Lung (tissue), 12 donors: ENCODE data around the gene SLC30A3. TPM values are rescaled to one million over a fixed set of nuclear protein-coding genes. Genes with fewer than 3 reads are reported as not detected.

Experiments
- ATAC-seq: fragments of 200-7000 bp; cut with Tn5 transposase; one replicate; pipeline ENCODE4 v1.9.1; 2020; ENCODE audit warnings: moderate number of reproducible peaks; ENCODE audit not compliant: insufficient read depth, low FRiP score
- DNase-seq, 3 donors: peaks; one replicate each; pipeline ENCODE4 v3.0.0-alpha.2; 2013 to 2017
- H3K27ac ChIP-seq, 2 donors: one replicate each; pipeline ENCODE4 v1.5.1; 2013; ENCODE audit warnings: mild to moderate bottlenecking in 2 of 2, moderate library complexity in 2 of 2, control low read depth in 1 of 2, inconsistent platforms in 1 of 2, low read depth in 1 of 2, low read length in 1 of 2
- H3K27me3 ChIP-seq, 3 donors: one replicate each; pipeline ENCODE4 v1.5.1; 2013; ENCODE audit warnings: low read length in 2 of 3; ENCODE audit not compliant: control insufficient read depth in 3 of 3, insufficient read depth in 3 of 3
- H3K36me3 ChIP-seq, 4 donors: one replicate each; pipeline ENCODE4 v1.5.1; 2013; ENCODE audit warnings: low read length in 4 of 4, mild to moderate bottlenecking in 1 of 4, moderate library complexity in 1 of 4; ENCODE audit not compliant: control insufficient read depth in 4 of 4, insufficient read depth in 4 of 4
- H3K4me1 ChIP-seq, 5 donors: one replicate each; pipeline ENCODE4 v1.5.1; 2013; ENCODE audit warnings: low read length in 5 of 5, mild to moderate bottlenecking in 2 of 5, moderate library complexity in 1 of 5; ENCODE audit not compliant: control insufficient read depth in 5 of 5, insufficient read depth in 5 of 5
- H3K4me3 ChIP-seq: one replicate; pipeline ENCODE4 v1.5.1; 2013; ENCODE audit warnings: mild to moderate bottlenecking, control low read depth, moderate library complexity
- H3K9ac ChIP-seq, 2 donors: one replicate each; pipeline ENCODE4 v1.5.1; 2013; ENCODE audit warnings: low read length in 2 of 2, control low read depth in 1 of 2; ENCODE audit not compliant: insufficient read depth in 1 of 2
- H3K9me3 ChIP-seq, 4 donors: one replicate each; pipeline ENCODE4 v1.5.1; 2013; ENCODE audit warnings: low read length in 3 of 4, mild to moderate bottlenecking in 1 of 4, moderate library complexity in 1 of 4; ENCODE audit not compliant: control insufficient read depth in 4 of 4, insufficient read depth in 3 of 4
- WGBS, 2 donors: extraction: QIAGEN DNeasy Blood & Tissue Kit; methylation state at CpG; one replicate each; pipeline ENCODE4 v1.1.7; 2013; 5-methylcytosine and 5-hydroxymethylcytosine counted together
- polyA plus RNA-seq, 2 donors: library from polyadenylated mRNA; stranded (reverse); fragments of 200-250 nt; gene quantifications; one replicate each; pipeline ENCODE4 v1.2.1, GENCODE V29; 2013
- total RNA-seq, 2 donors: library from RNA; depleted of rRNA in 1 of 2; stranded (reverse); fragments of >200 nt in 1 of 2; gene quantifications; one replicate each; pipeline ENCODE4 v1.2.1, GENCODE V29; 2014 to 2021
- TF ChIP-seq, protein P1 (sequence below): IDR thresholded peaks from 2 replicates; pipeline ENCODE4 v1.5.1; 2012; ENCODE audit warnings: mild to moderate bottlenecking; ENCODE audit errors: control extremely low read depth, extremely low read depth
- donor health status: control.
- donor health status: control.
- donor health status: Bipolar disorder and iron deficiency.
- donor health status: healthy.
- donor health status: DM: yes; HTN: yes; CAD: no.

SLC30A3 gene
- total and polyA plus RNA-seq, 4 donors: 0.11 to 0.77 (median 0.34) TPM

DNA sequence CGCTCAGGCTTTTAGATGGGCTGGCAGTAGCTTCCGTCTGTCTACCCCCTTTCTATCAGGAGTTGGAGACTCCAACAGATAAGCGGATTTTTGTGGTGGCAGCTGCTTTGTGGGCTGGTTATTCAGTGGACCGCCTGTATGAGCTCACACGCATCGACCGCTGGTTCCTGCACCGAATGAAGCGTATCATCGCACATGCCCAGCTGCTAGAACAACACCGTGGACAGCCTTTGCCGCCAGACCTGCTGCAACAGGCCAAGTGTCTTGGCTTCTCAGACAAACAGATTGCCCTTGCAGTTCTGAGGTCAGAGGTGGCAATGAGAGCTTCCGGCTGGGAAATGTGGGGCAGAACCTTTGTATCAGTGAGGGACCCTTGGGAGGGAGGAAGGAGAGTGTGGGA is 30.9 kb downstream of the SLC30A3 start:
- ATAC-seq: no peak
- DNase-seq: no peak
- no peak overlapping the region for H3K27ac ChIP-seq
- 97% methylated on average over 13 of the region's 13 CpGs for WGBS, 2 donors
- no peaks in the 10 kb centered on the region for H3K4me1 ChIP-seq
- H3K9me3 ChIP-seq: no peaks in the 10 kb centered on the region
- no peaks in the 10 kb centered on the region for H3K27me3 ChIP-seq
- TF ChIP-seq, protein P1, sequence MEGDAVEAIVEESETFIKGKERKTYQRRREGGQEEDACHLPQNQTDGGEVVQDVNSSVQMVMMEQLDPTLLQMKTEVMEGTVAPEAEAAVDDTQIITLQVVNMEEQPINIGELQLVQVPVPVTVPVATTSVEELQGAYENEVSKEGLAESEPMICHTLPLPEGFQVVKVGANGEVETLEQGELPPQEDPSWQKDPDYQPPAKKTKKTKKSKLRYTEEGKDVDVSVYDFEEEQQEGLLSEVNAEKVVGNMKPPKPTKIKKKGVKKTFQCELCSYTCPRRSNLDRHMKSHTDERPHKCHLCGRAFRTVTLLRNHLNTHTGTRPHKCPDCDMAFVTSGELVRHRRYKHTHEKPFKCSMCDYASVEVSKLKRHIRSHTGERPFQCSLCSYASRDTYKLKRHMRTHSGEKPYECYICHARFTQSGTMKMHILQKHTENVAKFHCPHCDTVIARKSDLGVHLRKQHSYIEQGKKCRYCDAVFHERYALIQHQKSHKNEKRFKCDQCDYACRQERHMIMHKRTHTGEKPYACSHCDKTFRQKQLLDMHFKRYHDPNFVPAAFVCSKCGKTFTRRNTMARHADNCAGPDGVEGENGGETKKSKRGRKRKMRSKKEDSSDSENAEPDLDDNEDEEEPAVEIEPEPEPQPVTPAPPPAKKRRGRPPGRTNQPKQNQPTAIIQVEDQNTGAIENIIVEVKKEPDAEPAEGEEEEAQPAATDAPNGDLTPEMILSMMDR: no peak
- H3K36me3 ChIP-seq: peaks cover 34 to 62% (median 38%) of the 10 kb centered on the region in 4 donors
- H3K9ac ChIP-seq: no peak overlapping the region
- H3K4me3 ChIP-seq: no peak overlapping the region

DNA sequence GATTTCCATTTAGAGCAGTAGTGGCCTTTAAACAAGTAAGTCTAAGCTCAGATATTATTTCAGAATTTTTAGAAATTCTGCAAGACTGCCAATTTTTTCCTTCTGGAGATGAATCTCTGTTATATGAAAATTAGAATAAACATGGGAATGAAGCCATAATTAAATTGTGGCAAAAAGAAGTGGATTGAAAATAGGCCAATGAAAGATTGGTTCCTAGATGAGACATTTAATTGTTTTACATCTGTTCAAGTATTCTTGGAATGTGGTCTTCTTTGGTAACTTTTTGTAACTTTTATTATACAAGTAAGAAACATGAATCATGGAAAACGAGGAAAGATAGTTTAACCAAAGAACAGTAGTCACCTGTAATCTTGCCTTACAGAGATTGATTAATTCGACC is 35.3 kb downstream of the SLC30A3 start:
- H3K9me3 ChIP-seq: no peaks in the 10 kb centered on the region
- 90 to 93% methylated on average over 2 of the region's 2 CpGs for WGBS, 2 donors
- H3K9ac ChIP-seq: no peak overlapping the region
- ATAC-seq (no peak), DNase-seq (no peak)
- H3K4me3 ChIP-seq: no peak overlapping the region
- H3K27me3 ChIP-seq: no peaks in the 10 kb centered on the region
- TF ChIP-seq, protein P1: no peak
- H3K4me1 ChIP-seq: no peaks in the 10 kb centered on the region
- no peak overlapping the region for H3K27ac ChIP-seq
- peaks cover 32 to 51% (median 44%) of the 10 kb centered on the region in 4 donors for H3K36me3 ChIP-seq

DNA sequence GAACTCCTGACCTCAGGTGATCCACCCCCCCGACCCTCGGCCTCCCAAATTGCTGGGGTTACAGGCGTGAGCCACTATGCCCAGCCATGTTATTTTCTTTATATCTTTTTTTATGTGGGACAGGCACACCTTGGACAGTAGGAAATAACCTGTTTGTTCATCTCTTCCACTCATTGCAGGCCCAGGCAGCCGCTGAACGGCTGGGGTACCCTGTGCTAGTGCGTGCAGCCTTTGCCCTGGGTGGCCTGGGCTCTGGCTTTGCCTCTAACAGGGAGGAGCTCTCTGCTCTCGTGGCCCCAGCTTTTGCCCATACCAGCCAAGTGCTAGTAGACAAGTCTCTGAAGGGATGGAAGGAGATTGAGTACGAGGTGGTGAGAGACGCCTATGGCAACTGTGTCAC is 37.3 kb downstream of the SLC30A3 start:
- Histone ChIP-seq H3K4me1 (no peaks in the 10 kb centered on the region), H3K36me3 (peaks cover 20 to 44% (median 39%) of the 10 kb centered on the region in 4 donors), H3K4me3 (no peak overlapping the region), H3K27ac (no peak overlapping the region), H3K9ac (no peak overlapping the region), H3K9me3 (no peaks in the 10 kb centered on the region), H3K27me3 (no peaks in the 10 kb centered on the region)
- DNase-seq (no peak), ATAC-seq (no peak)
- 95 to 97% methylated on average over 9 of the region's 9 CpGs for WGBS, 2 donors
- TF ChIP-seq, protein P1: no peak

DNA sequence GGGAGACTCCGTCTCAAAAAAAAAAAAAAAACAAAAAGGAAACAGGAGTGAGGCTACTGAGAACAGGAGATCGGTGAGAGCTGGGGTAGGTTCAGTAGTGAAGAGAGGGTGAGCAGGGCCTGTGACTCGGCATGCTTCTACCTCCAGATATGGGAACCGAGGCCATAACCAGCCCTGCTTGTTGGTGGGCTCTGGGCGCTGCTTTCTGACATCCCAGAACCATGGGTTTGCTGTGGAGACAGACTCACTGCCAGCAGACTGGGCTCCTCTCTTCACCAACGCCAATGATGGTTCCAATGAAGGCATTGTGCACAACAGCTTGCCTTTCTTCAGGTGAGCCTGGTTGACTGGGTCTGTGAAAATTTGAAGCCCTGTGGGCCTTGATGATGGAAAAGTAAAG is 39.4 kb downstream of the SLC30A3 start:
- DNase-seq: no peak
- no peaks in the 10 kb centered on the region for H3K27me3 ChIP-seq
- peaks cover 20 to 48% (median 38%) of the 10 kb centered on the region in 4 donors for H3K36me3 ChIP-seq
- H3K9ac ChIP-seq: no peak overlapping the region
- no peak for ATAC-seq
- peaks cover 0 to 1% (median 0%) of the 10 kb centered on the region in 5 donors for H3K4me1 ChIP-seq
- no peak overlapping the region for H3K27ac ChIP-seq
- H3K9me3 ChIP-seq: no peaks in the 10 kb centered on the region
- TF ChIP-seq, protein P1: no peak
- 98 to 100% methylated on average over 6 of the region's 6 CpGs for WGBS, 2 donors
- no peak overlapping the region for H3K4me3 ChIP-seq
